Prostate gland (tissue), 2 donors: ENCODE results near the gene WDR31.
"Not testable (repeated sequence)": the region's sequence is repeated elsewhere in the genome, so short reads cannot be mapped to it uniquely, and the experiment has no call there.

Source experiments
- POLR2A ChIP-seq: fragments of 450-650 bp; IDR thresholded peaks from one replicate; pipeline ENCODE4 v1.6.1; 2016; ENCODE audit warnings: antibody characterized with exemption, mild to moderate bottlenecking
- POLR2AphosphoS5 ChIP-seq: sonication (generic); formaldehyde crosslinking; IDR thresholded peaks from one replicate; pipeline ENCODE4 v1.6.1; 2017; ENCODE audit warnings: antibody characterized with exemption
- TF ChIP-seq, protein P1 (sequence below), 4 experiments: fragments of 200-600 bp in 2 of 4; fragments of 450-650 bp in 2 of 4; sonication (generic) in 2 of 4; IDR thresholded peaks; 1 replicate in 3 of 4; 2 replicates in 1 of 4; pipeline ENCODE4 v1.5.1; 2016 to 2019; ENCODE audit warnings: antibody characterized with exemption in 4 of 4, mild to moderate bottlenecking in 2 of 4, moderate library complexity in 2 of 4

DNA sequence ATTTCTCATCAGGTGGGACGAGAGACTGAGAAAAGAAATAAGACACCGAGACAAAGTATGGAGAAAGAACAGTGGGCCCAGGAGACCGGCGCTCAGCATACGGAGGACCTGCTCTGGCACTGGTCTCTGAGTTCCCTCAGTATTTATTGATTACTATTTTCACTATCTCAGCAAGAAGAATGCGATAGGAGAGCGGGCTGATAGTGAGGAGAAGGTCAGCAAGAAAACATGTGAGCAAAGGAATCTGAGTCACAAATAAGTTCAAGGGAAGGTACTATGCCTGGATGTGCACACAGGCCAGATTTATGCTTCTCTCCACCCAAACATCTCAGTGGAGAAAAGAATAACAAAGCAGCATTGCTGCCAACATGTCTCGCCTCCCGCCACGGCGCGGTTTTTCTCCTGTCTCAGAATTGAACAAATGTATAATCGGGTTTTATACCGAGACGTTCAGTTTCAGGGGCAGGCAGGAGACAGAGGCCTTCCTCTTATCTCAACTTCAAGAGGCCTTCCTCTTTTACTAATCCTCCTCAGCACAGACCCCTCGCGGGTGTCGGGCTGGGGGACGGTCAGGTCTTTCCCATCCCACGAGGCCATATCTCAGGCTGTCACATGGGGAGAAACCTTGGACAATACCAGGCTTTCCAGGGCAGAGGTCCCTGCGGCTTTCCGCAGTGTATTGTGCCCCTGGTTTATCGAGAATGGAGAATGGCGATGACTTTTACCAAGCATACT lies 39.2 kb upstream of the WDR31 start:
- TF ChIP-seq, protein P1, sequence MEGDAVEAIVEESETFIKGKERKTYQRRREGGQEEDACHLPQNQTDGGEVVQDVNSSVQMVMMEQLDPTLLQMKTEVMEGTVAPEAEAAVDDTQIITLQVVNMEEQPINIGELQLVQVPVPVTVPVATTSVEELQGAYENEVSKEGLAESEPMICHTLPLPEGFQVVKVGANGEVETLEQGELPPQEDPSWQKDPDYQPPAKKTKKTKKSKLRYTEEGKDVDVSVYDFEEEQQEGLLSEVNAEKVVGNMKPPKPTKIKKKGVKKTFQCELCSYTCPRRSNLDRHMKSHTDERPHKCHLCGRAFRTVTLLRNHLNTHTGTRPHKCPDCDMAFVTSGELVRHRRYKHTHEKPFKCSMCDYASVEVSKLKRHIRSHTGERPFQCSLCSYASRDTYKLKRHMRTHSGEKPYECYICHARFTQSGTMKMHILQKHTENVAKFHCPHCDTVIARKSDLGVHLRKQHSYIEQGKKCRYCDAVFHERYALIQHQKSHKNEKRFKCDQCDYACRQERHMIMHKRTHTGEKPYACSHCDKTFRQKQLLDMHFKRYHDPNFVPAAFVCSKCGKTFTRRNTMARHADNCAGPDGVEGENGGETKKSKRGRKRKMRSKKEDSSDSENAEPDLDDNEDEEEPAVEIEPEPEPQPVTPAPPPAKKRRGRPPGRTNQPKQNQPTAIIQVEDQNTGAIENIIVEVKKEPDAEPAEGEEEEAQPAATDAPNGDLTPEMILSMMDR (IDR thresholded peaks at IDR 0.05): not testable (repeated sequence)
- not testable (repeated sequence) for TF ChIP-seq POLR2A, POLR2AphosphoS5
